Liver (tissue), 3 donors: ENCODE results near the gene ADGRB2.

ENCODE experiments used
- HNF4G ChIP-seq: IDR thresholded peaks from 2 replicates; pipeline ENCODE4 v1.6.1; 2016; ENCODE audit warnings: antibody characterized with exemption
- JUND ChIP-seq, 2 donors: IDR thresholded peaks; 2 replicates each; pipeline ENCODE4 v1.6.1; 2016; ENCODE audit warnings: antibody characterized with exemption in 2 of 2
- RAD21 ChIP-seq, 2 donors: IDR thresholded peaks; 2 replicates each; pipeline ENCODE4 v1.6.1; 2016; ENCODE audit warnings: antibody characterized with exemption in 2 of 2, mild to moderate bottlenecking in 2 of 2
- TF ChIP-seq, protein P1 (sequence below): fragments of 150-350 bp; IDR thresholded peaks from 2 replicates; pipeline ENCODE4 v1.5.1; 2017; ENCODE audit warnings: improper control_type of control experiment, low read depth, low read length; ENCODE audit not compliant: missing input control
- TF ChIP-seq, protein P2 (sequence below): IDR thresholded peaks from 2 replicates; pipeline ENCODE4 v1.6.1; 2016; ENCODE audit warnings: antibody characterized with exemption
- TF ChIP-seq, protein P3 (sequence below): IDR thresholded peaks from 2 replicates; pipeline ENCODE4 v1.6.1; 2016; ENCODE audit warnings: antibody characterized with exemption, mild to moderate bottlenecking
- donor health status: healthy.
- donor health status: healthy.

DNA sequence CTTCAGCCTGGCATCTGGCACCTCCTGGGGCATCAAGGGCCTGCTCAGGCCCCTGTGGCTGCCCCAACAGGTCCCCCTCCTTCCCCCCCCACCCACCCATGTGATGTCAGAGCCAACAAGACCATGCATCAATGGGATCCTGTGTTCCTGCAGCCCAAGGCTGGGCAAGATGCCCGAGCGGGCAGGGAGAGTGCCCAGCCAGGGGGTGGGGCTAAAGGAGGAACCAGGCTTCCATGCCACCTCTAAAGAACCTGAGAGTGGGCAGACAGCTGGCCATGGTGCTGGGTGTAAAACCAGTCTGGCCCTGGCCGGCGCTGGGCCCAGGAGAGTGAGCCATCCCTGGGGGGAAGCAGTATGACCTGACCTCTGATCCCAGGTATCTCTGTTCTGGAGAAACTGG lies 67.9 kb downstream of the ADGRB2 start:
- TF ChIP-seq, protein P1, sequence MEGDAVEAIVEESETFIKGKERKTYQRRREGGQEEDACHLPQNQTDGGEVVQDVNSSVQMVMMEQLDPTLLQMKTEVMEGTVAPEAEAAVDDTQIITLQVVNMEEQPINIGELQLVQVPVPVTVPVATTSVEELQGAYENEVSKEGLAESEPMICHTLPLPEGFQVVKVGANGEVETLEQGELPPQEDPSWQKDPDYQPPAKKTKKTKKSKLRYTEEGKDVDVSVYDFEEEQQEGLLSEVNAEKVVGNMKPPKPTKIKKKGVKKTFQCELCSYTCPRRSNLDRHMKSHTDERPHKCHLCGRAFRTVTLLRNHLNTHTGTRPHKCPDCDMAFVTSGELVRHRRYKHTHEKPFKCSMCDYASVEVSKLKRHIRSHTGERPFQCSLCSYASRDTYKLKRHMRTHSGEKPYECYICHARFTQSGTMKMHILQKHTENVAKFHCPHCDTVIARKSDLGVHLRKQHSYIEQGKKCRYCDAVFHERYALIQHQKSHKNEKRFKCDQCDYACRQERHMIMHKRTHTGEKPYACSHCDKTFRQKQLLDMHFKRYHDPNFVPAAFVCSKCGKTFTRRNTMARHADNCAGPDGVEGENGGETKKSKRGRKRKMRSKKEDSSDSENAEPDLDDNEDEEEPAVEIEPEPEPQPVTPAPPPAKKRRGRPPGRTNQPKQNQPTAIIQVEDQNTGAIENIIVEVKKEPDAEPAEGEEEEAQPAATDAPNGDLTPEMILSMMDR, result no peak
- TF ChIP-seq HNF4G (no peak), JUND (IDR thresholded peaks at IDR 0.05) (no peak), RAD21 (IDR thresholded peaks at IDR 0.05) (no peak)
- TF ChIP-seq, protein P2, sequence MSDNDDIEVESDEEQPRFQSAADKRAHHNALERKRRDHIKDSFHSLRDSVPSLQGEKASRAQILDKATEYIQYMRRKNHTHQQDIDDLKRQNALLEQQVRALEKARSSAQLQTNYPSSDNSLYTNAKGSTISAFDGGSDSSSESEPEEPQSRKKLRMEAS, result no peak
- TF ChIP-seq, protein P3, sequence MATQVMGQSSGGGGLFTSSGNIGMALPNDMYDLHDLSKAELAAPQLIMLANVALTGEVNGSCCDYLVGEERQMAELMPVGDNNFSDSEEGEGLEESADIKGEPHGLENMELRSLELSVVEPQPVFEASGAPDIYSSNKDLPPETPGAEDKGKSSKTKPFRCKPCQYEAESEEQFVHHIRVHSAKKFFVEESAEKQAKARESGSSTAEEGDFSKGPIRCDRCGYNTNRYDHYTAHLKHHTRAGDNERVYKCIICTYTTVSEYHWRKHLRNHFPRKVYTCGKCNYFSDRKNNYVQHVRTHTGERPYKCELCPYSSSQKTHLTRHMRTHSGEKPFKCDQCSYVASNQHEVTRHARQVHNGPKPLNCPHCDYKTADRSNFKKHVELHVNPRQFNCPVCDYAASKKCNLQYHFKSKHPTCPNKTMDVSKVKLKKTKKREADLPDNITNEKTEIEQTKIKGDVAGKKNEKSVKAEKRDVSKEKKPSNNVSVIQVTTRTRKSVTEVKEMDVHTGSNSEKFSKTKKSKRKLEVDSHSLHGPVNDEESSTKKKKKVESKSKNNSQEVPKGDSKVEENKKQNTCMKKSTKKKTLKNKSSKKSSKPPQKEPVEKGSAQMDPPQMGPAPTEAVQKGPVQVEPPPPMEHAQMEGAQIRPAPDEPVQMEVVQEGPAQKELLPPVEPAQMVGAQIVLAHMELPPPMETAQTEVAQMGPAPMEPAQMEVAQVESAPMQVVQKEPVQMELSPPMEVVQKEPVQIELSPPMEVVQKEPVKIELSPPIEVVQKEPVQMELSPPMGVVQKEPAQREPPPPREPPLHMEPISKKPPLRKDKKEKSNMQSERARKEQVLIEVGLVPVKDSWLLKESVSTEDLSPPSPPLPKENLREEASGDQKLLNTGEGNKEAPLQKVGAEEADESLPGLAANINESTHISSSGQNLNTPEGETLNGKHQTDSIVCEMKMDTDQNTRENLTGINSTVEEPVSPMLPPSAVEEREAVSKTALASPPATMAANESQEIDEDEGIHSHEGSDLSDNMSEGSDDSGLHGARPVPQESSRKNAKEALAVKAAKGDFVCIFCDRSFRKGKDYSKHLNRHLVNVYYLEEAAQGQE, result no peak
